SK-N-SH treated with all-trans-retinoic acid at 6 μM for 48 hours (cell line): ENCODE results near the gene TMPRSS4.

Experiments used
- BACH2 ChIP-seq: fragments of 250-450 bp; sonication (Bioruptor Pico); IDR thresholded peaks from 2 replicates; pipeline ENCODE4 v1.9.0; 2021; ENCODE audit warnings: mild to moderate bottlenecking, borderline replicate concordance
- CREB5 ChIP-seq: fragments of 250-450 bp; sonication (Bioruptor Pico); IDR thresholded peaks from 2 replicates; pipeline ENCODE4 v1.5.1; 2020; ENCODE audit warnings: low read depth, mild to moderate bottlenecking, moderate library complexity
- CSDC2 ChIP-seq: fragments of 250-450 bp; sonication (Bioruptor Pico); IDR thresholded peaks from 2 replicates; pipeline ENCODE4 v1.5.0; 2020; ENCODE audit warnings: mild to moderate bottlenecking, moderate library complexity
- ESRRG ChIP-seq: fragments of 250-450 bp; sonication (Bioruptor Pico); IDR thresholded peaks from 2 replicates; pipeline ENCODE4 v1.6.1; 2021; ENCODE audit warnings: mild to moderate bottlenecking
- PATZ1 ChIP-seq: fragments of 250-450 bp; sonication (Bioruptor Pico); IDR thresholded peaks from 2 replicates; pipeline ENCODE4 v1.8.0; 2020; ENCODE audit warnings: mild to moderate bottlenecking, moderate library complexity, borderline replicate concordance
- POU6F1 ChIP-seq: fragments of 250-450 bp; sonication (Bioruptor Pico); IDR thresholded peaks from 2 replicates; pipeline ENCODE4 v1.8.0; 2021; ENCODE audit warnings: low read depth, mild to moderate bottlenecking, moderate library complexity, borderline replicate concordance
- PPARA ChIP-seq: fragments of 250-450 bp; sonication (Bioruptor Pico); IDR thresholded peaks from 2 replicates; pipeline ENCODE4 v1.5.0; 2020; ENCODE audit warnings: mild to moderate bottlenecking, borderline replicate concordance
- RARB ChIP-seq: fragments of 250-450 bp; sonication (Bioruptor Pico); IDR thresholded peaks from 2 replicates; pipeline ENCODE4 v1.8.0; 2021; ENCODE audit warnings: mild to moderate bottlenecking, moderate library complexity
- TCF4 ChIP-seq: fragments of 250-450 bp; sonication (Bioruptor Pico); IDR thresholded peaks from 2 replicates; pipeline ENCODE4 v1.8.0; 2021; ENCODE audit warnings: mild to moderate bottlenecking, moderate library complexity, borderline replicate concordance
- TOX ChIP-seq: fragments of 250-450 bp; sonication (Bioruptor Pico); IDR thresholded peaks from 2 replicates; pipeline ENCODE4 v1.8.0; 2021; ENCODE audit warnings: mild to moderate bottlenecking, moderate library complexity, borderline replicate concordance
- TSHZ2 ChIP-seq: fragments of 250-450 bp; sonication (Bioruptor Pico); IDR thresholded peaks from 2 replicates; pipeline ENCODE4 v1.5.0; 2020; ENCODE audit warnings: mild to moderate bottlenecking, moderate library complexity
- ZC3H10 ChIP-seq: fragments of 250-450 bp; sonication (Bioruptor Pico); IDR thresholded peaks from 2 replicates; pipeline ENCODE4 v1.5.1; 2021; ENCODE audit warnings: mild to moderate bottlenecking, moderate library complexity
- ZFP30 ChIP-seq: fragments of 450-650 bp; formaldehyde crosslinking; IDR thresholded peaks from 2 replicates; pipeline ENCODE4 v1.5.0; 2022; ENCODE audit warnings: mild to moderate bottlenecking, moderate library complexity

GRCh38 chr11:118111744-118112035 is 34.8 kb downstream of the TMPRSS4 start:
- no peak for TF ChIP-seq RARB (CRISPR knock-in tag)
- TF ChIP-seq POU6F1 (CRISPR knock-in tag), result no peak
- TF ChIP-seq PPARA, result no peak
- no peak for TF ChIP-seq CREB5 (CRISPR knock-in tag)
- TF ChIP-seq ESRRG (CRISPR knock-in tag), result no peak
- no peak for TF ChIP-seq ZFP30 (CRISPR knock-in tag)
- no peak for TF ChIP-seq BACH2
- no peak for TF ChIP-seq TOX
- TF ChIP-seq CSDC2, result no peak
- TF ChIP-seq TSHZ2, result no peak
- no peak for TF ChIP-seq ZC3H10 (CRISPR knock-in tag)
- no peak for TF ChIP-seq PATZ1 (CRISPR knock-in tag)
- no peak for TF ChIP-seq TCF4 (CRISPR knock-in tag)
